ENCODE measurements around the gene C22orf39. TPM values are rescaled to one million over a fixed set of nuclear protein-coding genes. Genes with fewer than 3 reads are reported as not detected.

C22orf39 gene
- total RNA-seq, 1 experiment from 2014 or later: 28.4 TPM

DNA sequence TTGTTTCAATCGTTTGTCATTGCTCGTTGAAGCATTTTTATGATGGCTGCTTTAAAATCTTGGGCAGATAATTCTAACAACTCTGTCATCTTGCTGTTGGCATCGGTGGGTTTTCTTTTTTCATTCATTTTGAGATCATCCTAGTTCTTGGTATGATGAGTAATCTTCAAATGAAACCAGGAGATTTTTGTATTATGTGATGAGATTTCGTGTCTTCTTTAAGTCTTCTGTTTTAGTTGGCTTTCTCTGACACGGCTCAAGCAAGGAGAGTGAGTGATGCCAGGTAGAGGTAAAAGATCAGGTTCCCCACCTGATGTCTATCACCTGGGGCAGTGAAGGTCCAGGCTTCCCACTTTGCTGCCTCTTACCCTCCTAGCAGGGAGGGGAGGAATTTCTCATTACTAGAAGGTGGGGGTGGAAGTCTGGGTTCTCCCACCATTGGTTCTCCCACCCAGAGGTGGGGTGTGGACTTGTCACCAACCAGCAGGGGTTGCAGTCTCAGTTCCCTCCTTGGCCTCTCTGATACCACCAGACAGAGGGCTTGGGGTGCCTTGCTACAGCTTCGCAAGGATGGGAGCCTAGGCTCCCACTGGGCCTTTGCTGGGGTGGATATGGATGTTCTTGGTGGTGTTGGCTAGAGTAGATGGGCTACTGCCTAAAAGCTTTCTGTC, 45.1 kb upstream of the C22orf39 start:
- no peak for TF ChIP-seq EZH2 (IDR thresholded peaks at IDR 0.05; ENCODE audit: borderline replicate concordance, low read depth, low read length, poor library complexity, severe bottlenecking)
- TF ChIP-seq, protein P1, sequence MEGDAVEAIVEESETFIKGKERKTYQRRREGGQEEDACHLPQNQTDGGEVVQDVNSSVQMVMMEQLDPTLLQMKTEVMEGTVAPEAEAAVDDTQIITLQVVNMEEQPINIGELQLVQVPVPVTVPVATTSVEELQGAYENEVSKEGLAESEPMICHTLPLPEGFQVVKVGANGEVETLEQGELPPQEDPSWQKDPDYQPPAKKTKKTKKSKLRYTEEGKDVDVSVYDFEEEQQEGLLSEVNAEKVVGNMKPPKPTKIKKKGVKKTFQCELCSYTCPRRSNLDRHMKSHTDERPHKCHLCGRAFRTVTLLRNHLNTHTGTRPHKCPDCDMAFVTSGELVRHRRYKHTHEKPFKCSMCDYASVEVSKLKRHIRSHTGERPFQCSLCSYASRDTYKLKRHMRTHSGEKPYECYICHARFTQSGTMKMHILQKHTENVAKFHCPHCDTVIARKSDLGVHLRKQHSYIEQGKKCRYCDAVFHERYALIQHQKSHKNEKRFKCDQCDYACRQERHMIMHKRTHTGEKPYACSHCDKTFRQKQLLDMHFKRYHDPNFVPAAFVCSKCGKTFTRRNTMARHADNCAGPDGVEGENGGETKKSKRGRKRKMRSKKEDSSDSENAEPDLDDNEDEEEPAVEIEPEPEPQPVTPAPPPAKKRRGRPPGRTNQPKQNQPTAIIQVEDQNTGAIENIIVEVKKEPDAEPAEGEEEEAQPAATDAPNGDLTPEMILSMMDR (conservative IDR thresholded peaks at IDR 0.05; ENCODE audit: low read depth, low read length): no peak
- no TSS peak for BruUV-seq (replicated peaks)
- no peak overlapping the region for H3K27ac ChIP-seq (ENCODE audit: low read depth, low read length, poor library complexity, severe bottlenecking)
- peaks cover 75% of the 10 kb centered on the region for H3K36me3 ChIP-seq (ENCODE audit: insufficient read depth, low read length, poor library complexity, severe bottlenecking)
- ChIA-PET POLR2A (ENCODE audit: low non-redundant PET) (no interaction called here), CTCF (no interaction called here)
- no peaks in the 10 kb centered on the region for H3K9me3 ChIP-seq (ENCODE audit: low read depth, low read length, poor library complexity, severe bottlenecking)
- DNase-seq (ENCODE audit: low spot score): no peak
- no peaks in the 10 kb centered on the region for H3K27me3 ChIP-seq (replicated peaks; ENCODE audit: insufficient read depth, low read depth, low read length, poor library complexity)
- no peaks in the 10 kb centered on the region for H3K4me1 ChIP-seq (ENCODE audit: insufficient read depth, low read length, poor library complexity, severe bottlenecking)
- H3K4me3 ChIP-seq (ENCODE audit: low read depth, low read length, poor library complexity, severe bottlenecking): no peak overlapping the region
- intact Hi-C loops (cut with micrococcal nuclease; ENCODE audit: unreplicated experiment): no loop called here

DNA sequence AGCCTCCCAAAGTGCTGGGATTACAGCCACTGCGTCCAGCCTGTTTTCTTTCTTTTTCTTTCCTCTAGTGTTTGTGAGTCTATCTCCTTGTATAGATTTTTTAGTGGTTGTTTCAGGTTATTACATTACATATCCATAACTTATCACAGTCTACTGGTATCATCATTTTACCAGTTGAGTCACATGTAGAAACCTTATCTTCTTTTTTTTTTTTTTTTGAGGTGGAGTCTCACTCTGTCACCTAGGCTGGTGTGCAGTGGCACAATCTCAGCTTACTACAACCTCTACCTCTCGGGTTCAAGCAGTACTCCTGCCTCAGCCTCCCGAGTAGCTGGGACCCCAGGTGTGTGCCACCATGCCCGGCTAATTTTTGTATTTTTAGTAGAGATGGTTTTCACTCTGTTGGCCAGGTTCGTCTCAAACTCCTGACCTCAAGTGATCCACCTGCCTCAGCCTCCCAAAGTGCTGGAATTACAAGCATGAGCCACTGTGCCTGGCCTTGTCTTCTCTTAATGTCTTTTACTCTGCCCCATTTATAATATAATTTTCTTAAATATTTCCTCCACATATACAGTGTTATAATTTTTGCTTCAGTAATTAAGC, 43.2 kb upstream of the C22orf39 start:
- no peak for DNase-seq (ENCODE audit: low spot score)
- no TSS peak for BruUV-seq (replicated peaks)
- Histone ChIP-seq H3K27ac (ENCODE audit: low read depth, low read length, poor library complexity, severe bottlenecking) (no peak overlapping the region), H3K4me3 (ENCODE audit: low read depth, low read length, poor library complexity, severe bottlenecking) (no peak overlapping the region), H3K36me3 (ENCODE audit: insufficient read depth, low read length, poor library complexity, severe bottlenecking) (peaks cover 69% of the 10 kb centered on the region), H3K4me1 (ENCODE audit: insufficient read depth, low read length, poor library complexity, severe bottlenecking) (no peaks in the 10 kb centered on the region), H3K9me3 (ENCODE audit: low read depth, low read length, poor library complexity, severe bottlenecking) (no peaks in the 10 kb centered on the region), H3K27me3 (replicated peaks; ENCODE audit: insufficient read depth, low read depth, low read length, poor library complexity) (no peaks in the 10 kb centered on the region)
- TF ChIP-seq EZH2 (IDR thresholded peaks at IDR 0.05; ENCODE audit: borderline replicate concordance, low read depth, low read length, poor library complexity, severe bottlenecking): no peak
- TF ChIP-seq, protein P1 (conservative IDR thresholded peaks at IDR 0.05; ENCODE audit: low read depth, low read length): no peak
- ChIA-PET POLR2A (ENCODE audit: low non-redundant PET) (no interaction called here), CTCF (no interaction called here)
- intact Hi-C loops (cut with micrococcal nuclease; ENCODE audit: unreplicated experiment): no loop called here

GRCh38 chr22:19488884-19489843, 41.7 kb upstream of the C22orf39 start:
- intact Hi-C loops (cut with micrococcal nuclease; ENCODE audit: unreplicated experiment): no loop called here
- ChIA-PET POLR2A (ENCODE audit: low non-redundant PET) (no interaction called here), CTCF (interaction anchor here (0.6 kb wide), 1 partner anchor 141 kb away, joined by 3 read pairs; no protein-coding TSS in a partner anchor)
- no peak for DNase-seq (ENCODE audit: low spot score)
- Histone ChIP-seq H3K4me1 (ENCODE audit: insufficient read depth, low read length, poor library complexity, severe bottlenecking) (no peaks in the 10 kb centered on the region), H3K9me3 (ENCODE audit: low read depth, low read length, poor library complexity, severe bottlenecking) (no peaks in the 10 kb centered on the region), H3K4me3 (ENCODE audit: low read depth, low read length, poor library complexity, severe bottlenecking) (no peak overlapping the region), H3K27ac (ENCODE audit: low read depth, low read length, poor library complexity, severe bottlenecking) (no peak overlapping the region), H3K27me3 (replicated peaks; ENCODE audit: insufficient read depth, low read depth, low read length, poor library complexity) (no peaks in the 10 kb centered on the region), H3K36me3 (ENCODE audit: insufficient read depth, low read length, poor library complexity, severe bottlenecking) (peaks cover 70% of the 10 kb centered on the region)
- BruUV-seq (replicated peaks): no TSS peak
- TF ChIP-seq, protein P1 (conservative IDR thresholded peaks at IDR 0.05; ENCODE audit: low read depth, low read length): peak; percentile 25; the same call in 1 of the 2 replicates
- TF ChIP-seq EZH2 (IDR thresholded peaks at IDR 0.05; ENCODE audit: borderline replicate concordance, low read depth, low read length, poor library complexity, severe bottlenecking): no peak

All from A673 (cell line).